HFFc6 (cell line): ENCODE data around the gene NPL. TPM values are rescaled to one million over a fixed set of nuclear protein-coding genes. Genes with fewer than 3 reads are reported as not detected.

Experiments used
- DNase-seq: peaks from one replicate; pipeline ENCODE4 v3.0.0-alpha.2; 2018
- H3K27ac Mint-ChIP-seq: 2 replicates; pipeline ENCODE4 v1.8.0; 2020; ENCODE audit warnings: mild to moderate bottlenecking, mixed read lengths
- H3K27me3 Mint-ChIP-seq: 2 replicates; pipeline ENCODE4 v1.8.0; 2021; ENCODE audit warnings: mild to moderate bottlenecking, moderate library complexity, mixed read lengths; ENCODE audit not compliant: insufficient read depth
- H3K36me3 Mint-ChIP-seq: 2 replicates; pipeline ENCODE4 v1.8.0; 2021; ENCODE audit warnings: low read depth, mixed read lengths
- H3K4me1 Mint-ChIP-seq: 2 replicates; pipeline ENCODE4 v1.8.0; 2020; ENCODE audit warnings: low read depth, mixed read lengths
- H3K4me3 Mint-ChIP-seq: 2 replicates; pipeline ENCODE4 v1.8.0; 2020; ENCODE audit warnings: mild to moderate bottlenecking, moderate library complexity, mixed read lengths
- H3K9me3 Mint-ChIP-seq: 2 replicates; pipeline ENCODE4 v1.8.0; 2020; ENCODE audit warnings: mild to moderate bottlenecking, mixed read lengths
- total RNA-seq, 6 experiments: library from RNA; stranded (reverse); fragmentation: NEBNext Ultra II Directional; extraction: Animal tissue kit (Norgen Biotek cat#: 25700); gene quantifications; 2 replicates in 1 of 6; 3 replicates in 5 of 6; pipeline ENCODE4 v1.2.3, GENCODE V29; 2021
- TF ChIP-seq, protein P1 (sequence below): fragments of 200-600 bp; sonication (generic); IDR thresholded peaks from 2 replicates; pipeline ENCODE4 v1.5.0; 2021; ENCODE audit warnings: antibody characterized with exemption, mild to moderate bottlenecking

The NPL gene
- total RNA-seq, 6 experiments from 2014 or later: 1.2 to 2.0 (median 1.5) TPM

DNA sequence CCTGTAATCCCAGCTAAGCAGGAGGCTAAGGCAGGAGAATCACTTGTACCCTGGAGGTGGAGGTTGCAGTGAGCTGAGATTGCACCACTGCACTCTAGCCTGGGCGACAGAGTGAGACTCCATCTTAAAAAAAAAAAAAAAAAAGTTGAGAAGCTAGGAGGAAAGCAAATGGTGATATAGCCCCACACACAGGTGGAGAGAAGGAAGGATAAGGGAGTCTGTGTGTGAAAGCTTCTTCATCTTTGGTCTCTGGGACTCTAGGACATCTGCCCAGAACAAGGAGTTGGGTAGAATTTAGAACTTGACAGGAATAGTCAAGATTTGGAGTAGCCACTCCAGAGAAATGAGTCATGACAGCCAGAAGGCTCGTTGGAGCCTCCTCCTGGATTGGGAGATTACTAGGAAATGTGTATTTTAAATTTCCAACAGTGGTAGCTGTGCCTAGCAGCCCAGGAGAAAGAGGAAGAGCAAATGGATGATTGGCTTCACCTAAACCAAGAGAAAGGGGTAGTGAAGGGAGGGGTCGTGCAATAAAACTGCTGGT, 19.9 kb downstream of the NPL start:
- peaks cover 3% of the 10 kb centered on the region; the same call in 1 of the 2 replicates for H3K27me3 Mint-ChIP-seq
- H3K27ac Mint-ChIP-seq: no peak overlapping the region
- DNase-seq: peak; percentile 6

GRCh38 chr1:182811975-182812722, 22.6 kb downstream of the NPL start:
- Mint-ChIP-seq H3K27me3 (peaks cover 3% of the 10 kb centered on the region), H3K27ac (no peak overlapping the region), H3K4me3 (no peak overlapping the region), H3K4me1 (peaks cover 6% of the 10 kb centered on the region), H3K9me3 (no peaks in the 10 kb centered on the region), H3K36me3 (no peaks in the 10 kb centered on the region)
- DNase-seq: no peak
- TF ChIP-seq, protein P1, sequence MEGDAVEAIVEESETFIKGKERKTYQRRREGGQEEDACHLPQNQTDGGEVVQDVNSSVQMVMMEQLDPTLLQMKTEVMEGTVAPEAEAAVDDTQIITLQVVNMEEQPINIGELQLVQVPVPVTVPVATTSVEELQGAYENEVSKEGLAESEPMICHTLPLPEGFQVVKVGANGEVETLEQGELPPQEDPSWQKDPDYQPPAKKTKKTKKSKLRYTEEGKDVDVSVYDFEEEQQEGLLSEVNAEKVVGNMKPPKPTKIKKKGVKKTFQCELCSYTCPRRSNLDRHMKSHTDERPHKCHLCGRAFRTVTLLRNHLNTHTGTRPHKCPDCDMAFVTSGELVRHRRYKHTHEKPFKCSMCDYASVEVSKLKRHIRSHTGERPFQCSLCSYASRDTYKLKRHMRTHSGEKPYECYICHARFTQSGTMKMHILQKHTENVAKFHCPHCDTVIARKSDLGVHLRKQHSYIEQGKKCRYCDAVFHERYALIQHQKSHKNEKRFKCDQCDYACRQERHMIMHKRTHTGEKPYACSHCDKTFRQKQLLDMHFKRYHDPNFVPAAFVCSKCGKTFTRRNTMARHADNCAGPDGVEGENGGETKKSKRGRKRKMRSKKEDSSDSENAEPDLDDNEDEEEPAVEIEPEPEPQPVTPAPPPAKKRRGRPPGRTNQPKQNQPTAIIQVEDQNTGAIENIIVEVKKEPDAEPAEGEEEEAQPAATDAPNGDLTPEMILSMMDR: peak; percentile 14; the same call in 1 of the 2 replicates

More for the DNA sequence above, 19.9 kb downstream of the NPL start:
- TF ChIP-seq, protein P1: no peak; the same call in 1 of the 2 replicates
- no peak overlapping the region for H3K4me3 Mint-ChIP-seq
- H3K36me3 Mint-ChIP-seq: no peaks in the 10 kb centered on the region
- peaks cover 6% of the 10 kb centered on the region for H3K4me1 Mint-ChIP-seq
- no peaks in the 10 kb centered on the region for H3K9me3 Mint-ChIP-seq

GRCh38 chr1:182816863-182817262, 27.3 kb downstream of the NPL start:
- Mint-ChIP-seq H3K4me3 (no peak overlapping the region), H3K27me3 (peaks cover 3% of the 10 kb centered on the region), H3K9me3 (no peaks in the 10 kb centered on the region), H3K4me1 (no peaks in the 10 kb centered on the region), H3K36me3 (no peaks in the 10 kb centered on the region), H3K27ac (no peak overlapping the region)
- DNase-seq: no peak
- TF ChIP-seq, protein P1: no peak

DNA sequence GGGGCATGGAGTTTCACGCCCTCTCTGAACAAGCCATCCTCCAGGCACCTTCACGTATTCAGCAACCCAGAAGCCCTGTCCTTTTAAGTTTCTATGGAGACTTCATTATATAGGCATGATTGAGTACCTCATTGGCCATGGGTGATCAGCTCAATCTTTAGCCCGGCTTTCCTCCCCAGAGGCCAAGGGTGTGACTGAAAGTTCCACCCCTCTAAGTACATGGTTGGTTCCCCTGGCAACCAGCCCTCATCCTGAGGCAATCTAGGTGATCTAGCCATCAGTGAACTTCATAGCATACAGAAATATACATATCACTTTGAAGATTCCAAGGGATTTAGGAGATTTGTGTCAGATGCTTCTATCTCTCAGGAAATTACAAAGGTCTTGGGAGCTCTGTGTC, 28.2 kb downstream of the NPL start:
- no peak for DNase-seq
- H3K4me1 Mint-ChIP-seq: no peaks in the 10 kb centered on the region
- H3K9me3 Mint-ChIP-seq: no peaks in the 10 kb centered on the region
- H3K27me3 Mint-ChIP-seq: peaks cover 2% of the 10 kb centered on the region
- no peak overlapping the region for H3K4me3 Mint-ChIP-seq
- no peaks in the 10 kb centered on the region for H3K36me3 Mint-ChIP-seq
- H3K27ac Mint-ChIP-seq: no peak overlapping the region
- TF ChIP-seq, protein P1: no peak

- Mint-ChIP-seq H3K9me3 (no peaks in the 10 kb centered on the region), H3K36me3 (no peaks in the 10 kb centered on the region), H3K4me3 (no peak overlapping the region), H3K27me3 (peaks cover 2% of the 10 kb centered on the region), H3K27ac (no peak overlapping the region), H3K4me1 (no peaks in the 10 kb centered on the region)
- DNase-seq: no peak
- TF ChIP-seq, protein P1: no peak
Observed at GRCh38 chr1:182823220-182823619, 33.6 kb downstream of the NPL start.
